GM12864 (cell line): ENCODE results near the gene PCNP.
"Not testable (repeated sequence)": the region's sequence is repeated elsewhere in the genome, so short reads cannot be mapped to it uniquely, and the experiment has no call there.

Experiments
- DNase-seq: peaks from one replicate; pipeline ENCODE4 v3.0.0-alpha.2; 2011; ENCODE audit warnings: low read depth
- H3K4me3 ChIP-seq: 2 replicates; pipeline ENCODE4 v1.5.1; 2011; ENCODE audit warnings: mild to moderate bottlenecking, low read depth, low read length, control low read depth
- CTCF ChIP-seq: IDR thresholded peaks from 2 replicates; pipeline ENCODE4 v1.5.1; 2011; ENCODE audit warnings: low read depth, mild to moderate bottlenecking, moderate library complexity, low read length, control low read depth, inconsistent platforms; ENCODE audit errors: missing control alignments

PCNP gene

GRCh38 chr3:101640256-101640655 lies 66.3 kb downstream of the PCNP start:
- DNase-seq = no peak
- TF ChIP-seq CTCF = no peak

GRCh38 chr3:101641397-101642115 lies 67.6 kb downstream of the PCNP start:
- not testable (repeated sequence) for DNase-seq, H3K4me3 ChIP-seq

More at GRCh38 chr3:101640256-101640655, 66.3 kb downstream of the PCNP start:
- H3K4me3 ChIP-seq = no peak overlapping the region

GRCh38 chr3:101642441-101642840 lies 68.5 kb downstream of the PCNP start:
- no peak for DNase-seq
- no peak for TF ChIP-seq CTCF
- H3K4me3 ChIP-seq = no peak overlapping the region

GRCh38 chr3:101643009-101643844 lies 69.2 kb downstream of the PCNP start:
- no peak for DNase-seq
- no peak overlapping the region for H3K4me3 ChIP-seq
- TF ChIP-seq CTCF = no peak
